Activated CD4-positive, alpha-beta T cell treated with anti-CD3 and anti-CD28 coated beads, Interleukin-2, amount 10 ng/mL, durations not matched to agents 24 days and 14 days (primary cell): ENCODE measurements around the gene SYT1. TPM values are rescaled to one million over a fixed set of nuclear protein-coding genes. Genes with fewer than 3 reads are reported as not detected.

ENCODE experiments used
- DNase-seq: peaks from one replicate; pipeline ENCODE4 v3.0.0; 2022
- H3K27ac Mint-ChIP-seq: one replicate; pipeline ENCODE4 v1.8.0; 2022; ENCODE audit warnings: mild to moderate bottlenecking, mixed read lengths
- H3K27me3 Mint-ChIP-seq: one replicate; pipeline ENCODE4 v1.8.0; 2022; ENCODE audit warnings: mixed read lengths
- H3K36me3 Mint-ChIP-seq: one replicate; pipeline ENCODE4 v1.8.0; 2022; ENCODE audit warnings: low read depth, mild to moderate bottlenecking, mixed read lengths
- H3K4me1 Mint-ChIP-seq: one replicate; pipeline ENCODE4 v1.8.0; 2021; ENCODE audit warnings: mixed read lengths
- H3K4me3 Mint-ChIP-seq: one replicate; pipeline ENCODE4 v1.8.0; 2022; ENCODE audit warnings: mild to moderate bottlenecking, moderate library complexity, mixed read lengths
- H3K9me3 Mint-ChIP-seq: one replicate; pipeline ENCODE4 v1.8.0; 2021; ENCODE audit warnings: mixed read lengths
- intact Hi-C: fragments of 100-400 bp; cut with micrococcal nuclease; formaldehyde crosslinking; loops from one replicate; pipeline ENCODE4 v1.15.1; 2023
- total RNA-seq: library from RNA; stranded (reverse); gene quantifications from 2 replicates; pipeline ENCODE4 v1.2.3, GENCODE V29; 2022

The SYT1 gene
- total RNA-seq, 1 donor from 2014 or later, result not detected

- intact Hi-C loops, result no loop called here
- H3K27ac Mint-ChIP-seq, result no peak overlapping the region
- H3K4me3 Mint-ChIP-seq, result no peak overlapping the region
- no peak for DNase-seq
- no peaks in the 10 kb centered on the region for H3K27me3 Mint-ChIP-seq
- no peaks in the 10 kb centered on the region for H3K4me1 Mint-ChIP-seq
- no peaks in the 10 kb centered on the region for H3K9me3 Mint-ChIP-seq
- H3K36me3 Mint-ChIP-seq, result no peaks in the 10 kb centered on the region
Measured at GRCh38 chr12:79439175-79439825, 574.7 kb downstream of the SYT1 start.

GRCh38 chr12:79441534-79441933 is 577.0 kb downstream of the SYT1 start:
- no peaks in the 10 kb centered on the region for H3K27me3 Mint-ChIP-seq
- H3K36me3 Mint-ChIP-seq, result no peaks in the 10 kb centered on the region
- H3K4me1 Mint-ChIP-seq, result no peaks in the 10 kb centered on the region
- H3K9me3 Mint-ChIP-seq, result no peaks in the 10 kb centered on the region
- DNase-seq, result no peak
- intact Hi-C loops, result no loop called here
- no peak overlapping the region for H3K27ac Mint-ChIP-seq
- no peak overlapping the region for H3K4me3 Mint-ChIP-seq

GRCh38 chr12:79442396-79442795 is 577.8 kb downstream of the SYT1 start:
- Mint-ChIP-seq H3K27me3 (no peaks in the 10 kb centered on the region), H3K27ac (no peak overlapping the region), H3K36me3 (no peaks in the 10 kb centered on the region), H3K4me1 (no peaks in the 10 kb centered on the region), H3K4me3 (no peak overlapping the region), H3K9me3 (no peaks in the 10 kb centered on the region)
- intact Hi-C loops, result no loop called here
- no peak for DNase-seq

- no peak for DNase-seq
- Mint-ChIP-seq H3K4me1 (no peaks in the 10 kb centered on the region), H3K27me3 (no peaks in the 10 kb centered on the region), H3K27ac (no peak overlapping the region), H3K36me3 (no peaks in the 10 kb centered on the region), H3K9me3 (no peaks in the 10 kb centered on the region), H3K4me3 (no peak overlapping the region)
- intact Hi-C loops, result no loop called here
Measured at GRCh38 chr12:79444089-79444488, 579.5 kb downstream of the SYT1 start.

- Mint-ChIP-seq H3K27me3 (no peaks in the 10 kb centered on the region), H3K4me3 (no peak overlapping the region), H3K4me1 (no peaks in the 10 kb centered on the region), H3K27ac (no peak overlapping the region), H3K36me3 (no peaks in the 10 kb centered on the region), H3K9me3 (no peaks in the 10 kb centered on the region)
- no peak for DNase-seq
- intact Hi-C loops, result no loop called here
Measured at GRCh38 chr12:79448816-79449215, 584.2 kb downstream of the SYT1 start.

GRCh38 chr12:79451365-79451764 is 586.8 kb downstream of the SYT1 start:
- no peak overlapping the region for H3K27ac Mint-ChIP-seq
- H3K9me3 Mint-ChIP-seq, result no peaks in the 10 kb centered on the region
- H3K36me3 Mint-ChIP-seq, result no peaks in the 10 kb centered on the region
- H3K4me1 Mint-ChIP-seq, result no peaks in the 10 kb centered on the region
- no peak overlapping the region for H3K4me3 Mint-ChIP-seq
- DNase-seq, result no peak
- intact Hi-C loops, result no loop called here
- H3K27me3 Mint-ChIP-seq, result no peaks in the 10 kb centered on the region

- DNase-seq, result no peak
- H3K27me3 Mint-ChIP-seq, result no peaks in the 10 kb centered on the region
- H3K4me3 Mint-ChIP-seq, result no peak overlapping the region
- no peaks in the 10 kb centered on the region for H3K36me3 Mint-ChIP-seq
- no peak overlapping the region for H3K27ac Mint-ChIP-seq
- no peaks in the 10 kb centered on the region for H3K4me1 Mint-ChIP-seq
- intact Hi-C loops, result no loop called here
- H3K9me3 Mint-ChIP-seq, result no peaks in the 10 kb centered on the region
Measured at GRCh38 chr12:79451978-79452377, 587.4 kb downstream of the SYT1 start.

- Mint-ChIP-seq H3K9me3 (no peaks in the 10 kb centered on the region), H3K27ac (no peak overlapping the region), H3K36me3 (no peaks in the 10 kb centered on the region), H3K4me1 (no peaks in the 10 kb centered on the region), H3K4me3 (no peak overlapping the region), H3K27me3 (no peaks in the 10 kb centered on the region)
- intact Hi-C loops, result no loop called here
- no peak for DNase-seq
Measured at GRCh38 chr12:79452906-79453305, 588.3 kb downstream of the SYT1 start.

- intact Hi-C loops, result no loop called here
- Mint-ChIP-seq H3K4me3 (no peak overlapping the region), H3K27ac (no peak overlapping the region), H3K36me3 (no peaks in the 10 kb centered on the region), H3K4me1 (no peaks in the 10 kb centered on the region), H3K27me3 (no peaks in the 10 kb centered on the region), H3K9me3 (no peaks in the 10 kb centered on the region)
- no peak for DNase-seq
Measured at GRCh38 chr12:79453820-79454219, 589.2 kb downstream of the SYT1 start.

GRCh38 chr12:79454338-79454843 is 589.8 kb downstream of the SYT1 start:
- H3K27ac Mint-ChIP-seq, result no peak overlapping the region
- no peak for DNase-seq
- no peaks in the 10 kb centered on the region for H3K27me3 Mint-ChIP-seq
- H3K36me3 Mint-ChIP-seq, result no peaks in the 10 kb centered on the region
- no peaks in the 10 kb centered on the region for H3K9me3 Mint-ChIP-seq
- H3K4me1 Mint-ChIP-seq, result no peaks in the 10 kb centered on the region
- intact Hi-C loops, result no loop called here
- H3K4me3 Mint-ChIP-seq, result no peak overlapping the region

- Mint-ChIP-seq H3K9me3 (no peaks in the 10 kb centered on the region), H3K27ac (no peak overlapping the region), H3K4me1 (no peaks in the 10 kb centered on the region), H3K4me3 (no peak overlapping the region), H3K36me3 (no peaks in the 10 kb centered on the region), H3K27me3 (no peaks in the 10 kb centered on the region)
- no peak for DNase-seq
- intact Hi-C loops, result no loop called here
Measured at GRCh38 chr12:79455286-79455685, 590.7 kb downstream of the SYT1 start.

- Mint-ChIP-seq H3K27me3 (no peaks in the 10 kb centered on the region), H3K27ac (no peak overlapping the region), H3K4me3 (no peak overlapping the region), H3K4me1 (no peaks in the 10 kb centered on the region), H3K36me3 (no peaks in the 10 kb centered on the region), H3K9me3 (no peaks in the 10 kb centered on the region)
- intact Hi-C loops, result no loop called here
- DNase-seq, result no peak
Measured at GRCh38 chr12:79482323-79482722, 617.7 kb downstream of the SYT1 start.

- H3K27ac Mint-ChIP-seq, result no peak overlapping the region
- DNase-seq, result no peak
- H3K36me3 Mint-ChIP-seq, result no peaks in the 10 kb centered on the region
- no peaks in the 10 kb centered on the region for H3K9me3 Mint-ChIP-seq
- H3K4me1 Mint-ChIP-seq, result no peaks in the 10 kb centered on the region
- no peak overlapping the region for H3K4me3 Mint-ChIP-seq
- intact Hi-C loops, result no loop called here
- no peaks in the 10 kb centered on the region for H3K27me3 Mint-ChIP-seq
Measured at GRCh38 chr12:79482921-79483320, 618.3 kb downstream of the SYT1 start.

GRCh38 chr12:79486154-79486553 is 621.6 kb downstream of the SYT1 start:
- intact Hi-C loops, result no loop called here
- Mint-ChIP-seq H3K9me3 (no peaks in the 10 kb centered on the region), H3K36me3 (no peaks in the 10 kb centered on the region), H3K4me3 (no peak overlapping the region), H3K27ac (no peak overlapping the region), H3K27me3 (no peaks in the 10 kb centered on the region), H3K4me1 (no peaks in the 10 kb centered on the region)
- no peak for DNase-seq
